GM21381 (cell line): ENCODE results near the gene CDH13.

Source experiments
- ATAC-seq: cut with Tn5 transposase; IDR thresholded peaks from one replicate; pipeline ENCODE4 v1.9.1; 2021; ENCODE audit warnings: mild to moderate bottlenecking, moderate library complexity; ENCODE audit not compliant: unreplicated experiment

CDH13 gene

GRCh38 chr16:83581082-83581481 lies 954.3 kb downstream of the CDH13 start:
- peak; percentile 80 for ATAC-seq

GRCh38 chr16:83581994-83582747 lies 955.4 kb downstream of the CDH13 start:
- no peak for ATAC-seq

GRCh38 chr16:83586036-83586435 lies 959.3 kb downstream of the CDH13 start:
- ATAC-seq = no peak

GRCh38 chr16:83586461-83587200 lies 959.9 kb downstream of the CDH13 start:
- ATAC-seq = no peak

- ATAC-seq = no peak
Measured at GRCh38 chr16:83587201-83587600, 960.4 kb downstream of the CDH13 start.

GRCh38 chr16:83588070-83588469 lies 961.3 kb downstream of the CDH13 start:
- ATAC-seq = no peak

- no peak for ATAC-seq
Measured at GRCh38 chr16:83589576-83589975, 962.8 kb downstream of the CDH13 start.

- no peak for ATAC-seq
Measured at GRCh38 chr16:83592778-83593177, 966.0 kb downstream of the CDH13 start.

GRCh38 chr16:83599789-83600462 lies 973.2 kb downstream of the CDH13 start:
- ATAC-seq = no peak

- ATAC-seq = no peak
Measured at GRCh38 chr16:83602761-83603722, 976.3 kb downstream of the CDH13 start.

- no peak for ATAC-seq
Measured at GRCh38 chr16:83603723-83604570, 977.2 kb downstream of the CDH13 start.

- no peak for ATAC-seq
Measured at GRCh38 chr16:83606486-83607030, 979.8 kb downstream of the CDH13 start.

- no peak for ATAC-seq
Measured at GRCh38 chr16:83609178-83609577, 982.4 kb downstream of the CDH13 start.

GRCh38 chr16:83615141-83615952 lies 988.6 kb downstream of the CDH13 start:
- no peak for ATAC-seq

GRCh38 chr16:83615953-83616350 lies 989.2 kb downstream of the CDH13 start:
- ATAC-seq = no peak

- no peak for ATAC-seq
Measured at GRCh38 chr16:83619381-83620150, 992.8 kb downstream of the CDH13 start.

- ATAC-seq = no peak
Measured at GRCh38 chr16:83622010-83622409, 995.2 kb downstream of the CDH13 start.
